CD14-positive monocyte (primary cell): Measurements from ENCODE around the gene NRAS. TPM values are rescaled to one million over a fixed set of nuclear protein-coding genes. Genes with fewer than 3 reads are reported as not detected.

Source experiments
- DNase-seq, 3 donors: peaks; one replicate each; pipeline ENCODE4 v3.0.0-alpha.2; 2011 to 2022
- H2AFZ ChIP-seq: 2 replicates; pipeline ENCODE4 v1.6.0; 2012; ENCODE audit warnings: mild to moderate bottlenecking, low read depth, low read length, inconsistent platforms; ENCODE audit not compliant: insufficient read depth, poor library complexity, severe bottlenecking
- H3K27ac ChIP-seq, 2 donors: 1 replicate in 1 of 2; 2 replicates in 1 of 2; pipeline ENCODE4 v1.5.1; 2012 to 2013; ENCODE audit warnings: low read length in 2 of 2, control low read depth in 1 of 2, inconsistent platforms in 1 of 2, low read depth in 1 of 2, mild to moderate bottlenecking in 1 of 2
- H3K27me3 ChIP-seq, 2 donors: one replicate each; pipeline versions ENCODE4 v1.6.0 to v1.6.1; 2011 to 2013; ENCODE audit warnings: low read length in 2 of 2; ENCODE audit not compliant: control insufficient read depth in 2 of 2, insufficient read depth in 2 of 2
- H3K36me3 ChIP-seq, 2 donors: replicated peaks in 1 of 2; 1 replicate in 1 of 2; 2 replicates in 1 of 2; pipeline versions ENCODE4 v1.5.1 to v1.6.1; 2012 to 2013; ENCODE audit warnings: low read length in 2 of 2, control low read depth in 1 of 2, inconsistent platforms in 1 of 2, mild to moderate bottlenecking in 1 of 2; ENCODE audit not compliant: insufficient read depth in 2 of 2, control insufficient read depth in 1 of 2
- H3K4me1 ChIP-seq, 2 donors: 1 replicate in 1 of 2; 2 replicates in 1 of 2; pipeline versions ENCODE4 v1.5.1 to v1.6.1; 2012 to 2013; ENCODE audit warnings: low read length in 2 of 2, control low read depth in 1 of 2, inconsistent platforms in 1 of 2, mild to moderate bottlenecking in 1 of 2, moderate library complexity in 1 of 2; ENCODE audit not compliant: insufficient read depth in 2 of 2, control insufficient read depth in 1 of 2
- H3K4me2 ChIP-seq: replicated peaks from 2 replicates; pipeline ENCODE3; 2012; ENCODE audit warnings: low read length, moderate library complexity, mild to moderate bottlenecking; ENCODE audit not compliant: poor library complexity, severe bottlenecking; ENCODE audit errors: extremely low read depth
- H3K4me3 ChIP-seq, 3 experiments: fragments of 200-600 bp in 1 of 3; sonication (generic) in 1 of 3; replicated peaks in 1 of 3; 1 replicate in 2 of 3; 2 replicates in 1 of 3; pipeline ENCODE4 v1.5.1; 2011 to 2013; ENCODE audit warnings: low read length in 3 of 3, mild to moderate bottlenecking in 3 of 3, control low read depth in 2 of 3, low read depth in 2 of 3, inconsistent platforms in 1 of 3, moderate library complexity in 1 of 3
- H3K79me2 ChIP-seq: 2 replicates; pipeline ENCODE4 v1.6.0; 2012; ENCODE audit warnings: mild to moderate bottlenecking, control low read depth, inconsistent platforms, low read length, moderate library complexity; ENCODE audit not compliant: insufficient read depth
- H3K9ac ChIP-seq: 2 replicates; pipeline ENCODE4 v1.6.0; 2017; ENCODE audit warnings: low read length, mild to moderate bottlenecking; ENCODE audit not compliant: insufficient read depth, poor library complexity, severe bottlenecking
- H3K9me3 ChIP-seq, 2 donors: replicated peaks in 1 of 2; 1 replicate in 1 of 2; 2 replicates in 1 of 2; pipeline versions ENCODE4 v1.5.1 to v1.6.1; 2012 to 2013; ENCODE audit warnings: low read length in 2 of 2, control low read depth in 1 of 2; ENCODE audit not compliant: control insufficient read depth in 1 of 2, insufficient read depth in 1 of 2
- H4K20me1 ChIP-seq: 2 replicates; pipeline ENCODE4 v1.6.0; 2012; ENCODE audit warnings: mild to moderate bottlenecking, low read length, control low read depth, moderate library complexity; ENCODE audit not compliant: insufficient read depth
- H3K27ac Mint-ChIP-seq, 7 donors: one replicate each; pipeline ENCODE4 v1.8.0; 2020; ENCODE audit warnings: mild to moderate bottlenecking in 7 of 7, mixed read lengths in 7 of 7, moderate library complexity in 6 of 7, inconsistent platforms in 2 of 7
- H3K27me3 Mint-ChIP-seq, 3 donors: one replicate each; pipeline ENCODE4 v1.8.0; 2021 to 2022; ENCODE audit warnings: low read depth in 3 of 3, mild to moderate bottlenecking in 3 of 3, mixed read lengths in 3 of 3, moderate library complexity in 3 of 3, inconsistent platforms in 1 of 3
- H3K36me3 Mint-ChIP-seq, 2 donors: one replicate each; pipeline ENCODE4 v1.8.0; 2020; ENCODE audit warnings: mixed read lengths in 2 of 2, inconsistent platforms in 1 of 2, mild to moderate bottlenecking in 1 of 2
- H3K4me1 Mint-ChIP-seq: one replicate; pipeline ENCODE4 v1.8.0; 2020; ENCODE audit warnings: mild to moderate bottlenecking, mixed read lengths
- H3K4me3 Mint-ChIP-seq, 2 donors: one replicate each; pipeline ENCODE4 v1.8.0; 2020; ENCODE audit warnings: mild to moderate bottlenecking in 2 of 2, mixed read lengths in 2 of 2, moderate library complexity in 1 of 2
- H3K9me3 Mint-ChIP-seq, 7 donors: one replicate each; pipeline ENCODE4 v1.8.0; 2020 to 2022; ENCODE audit warnings: mixed read lengths in 7 of 7, mild to moderate bottlenecking in 6 of 7, moderate library complexity in 6 of 7, inconsistent platforms in 2 of 7
- CTCF ChIP-seq: fragments of 200-600 bp; IDR thresholded peaks from one replicate; pipeline ENCODE4 v1.8.0; 2022; ENCODE audit warnings: antibody characterized with exemption, mild to moderate bottlenecking
- WGBS: methylation state at CpG from one replicate; pipeline ENCODE4 v1.1.5; 2013; ENCODE audit warnings: missing lambda C conversion rate; ENCODE audit not compliant: insufficient coverage; 5-methylcytosine and 5-hydroxymethylcytosine counted together
- intact Hi-C, 2 donors: fragments of 100-400 bp; cut with micrococcal nuclease; formaldehyde crosslinking; loops; one replicate each; pipeline versions ENCODE4 v1.15.0 to v1.15.1; 2023
- polyA plus RNA-seq, 3 donors: library from polyadenylated mRNA; depleted of rRNA in 1 of 3; unstranded in 2 of 3; stranded (reverse) in 1 of 3; fragments of 300-500 nt in 2 of 3; fragments of >200 nt in 1 of 3; fragmentation: Illumina TruSeq in 2 of 3; gene quantifications; 1 replicate in 2 of 3; 2 replicates in 1 of 3; pipeline ENCODE4 v1.2.3, GENCODE V29; 2012 to 2021

The NRAS gene
- polyA plus RNA-seq, 3 donors: 12.2 to 42.7 (median 40.8) TPM

- H3K36me3 ChIP-seq: no peaks in the 10 kb centered on the region
- intact Hi-C loops: no loop called here
- H3K4me1 ChIP-seq: no peaks in the 10 kb centered on the region
- H3K79me2 ChIP-seq: no peaks in the 10 kb centered on the region
- Mint-ChIP-seq H3K4me1 (no peaks in the 10 kb centered on the region), H3K4me3 (no peak overlapping the region), H3K9me3 (peaks cover 0 to 3% (median 0%) of the 10 kb centered on the region in 7 donors), H3K27me3 (peaks cover 4 to 25% (median 7%) of the 10 kb centered on the region in 3 donors), H3K36me3 (no peaks in the 10 kb centered on the region), H3K27ac (no peak overlapping the region)
- no peak for DNase-seq
- H3K4me2 ChIP-seq: no peak overlapping the region
- 100% methylated on average over 3 of the region's 5 CpGs for WGBS
- no peak for TF ChIP-seq CTCF
- peaks cover 3 to 4% of the 10 kb centered on the region in 2 donors for H3K27me3 ChIP-seq
- no peak overlapping the region for H3K9ac ChIP-seq
- no peak overlapping the region for H2AFZ ChIP-seq
- H3K4me3 ChIP-seq: no peak overlapping the region
- no peaks in the 10 kb centered on the region for H3K9me3 ChIP-seq
- no peaks in the 10 kb centered on the region for H4K20me1 ChIP-seq
- no peak overlapping the region for H3K27ac ChIP-seq
Observed at GRCh38 chr1:114685851-114686250, 30.7 kb downstream of the NRAS start.

- no peak for TF ChIP-seq CTCF
- Histone ChIP-seq H3K27ac (no peak overlapping the region), H3K79me2 (no peaks in the 10 kb centered on the region), H3K36me3 (no peaks in the 10 kb centered on the region), H3K27me3 (peaks cover 4 to 6% of the 10 kb centered on the region in 2 donors), H2AFZ (no peak overlapping the region), H3K4me1 (no peaks in the 10 kb centered on the region), H3K4me3 (no peak overlapping the region), H3K4me2 (no peak overlapping the region), H4K20me1 (no peaks in the 10 kb centered on the region), H3K9ac (no peak overlapping the region), H3K9me3 (no peaks in the 10 kb centered on the region)
- intact Hi-C loops: no loop called here
- DNase-seq: no peak
- Mint-ChIP-seq H3K9me3 (peaks cover 0 to 3% (median 0%) of the 10 kb centered on the region in 7 donors), H3K27me3 (peaks cover 6 to 18% (median 15%) of the 10 kb centered on the region in 3 donors), H3K36me3 (no peaks in the 10 kb centered on the region), H3K27ac (no peak overlapping the region), H3K4me3 (peak overlapping the region in 1 of 2 donors; percentile 43), H3K4me1 (no peaks in the 10 kb centered on the region)
- 100% methylated on average over 2 of the region's 5 CpGs for WGBS
Observed at GRCh38 chr1:114677691-114678090, 38.9 kb downstream of the NRAS start.
